ENCODE data around the gene TLR10.
"Not testable (repeated sequence)": the region's sequence is repeated elsewhere in the genome, so short reads cannot be mapped to it uniquely, and the experiment has no call there.

The TLR10 gene

GRCh38 chr4:38800366-38800765, 17.6 kb upstream of the TLR10 start:
- no peak for DNase-seq

GRCh38 chr4:38795087-38795486, 12.3 kb upstream of the TLR10 start:
- DNase-seq = no peak

- DNase-seq = no peak
Observed at GRCh38 chr4:38794051-38794450, 11.3 kb upstream of the TLR10 start.

GRCh38 chr4:38791010-38791409, 8.2 kb upstream of the TLR10 start:
- no peak for DNase-seq

DNA sequence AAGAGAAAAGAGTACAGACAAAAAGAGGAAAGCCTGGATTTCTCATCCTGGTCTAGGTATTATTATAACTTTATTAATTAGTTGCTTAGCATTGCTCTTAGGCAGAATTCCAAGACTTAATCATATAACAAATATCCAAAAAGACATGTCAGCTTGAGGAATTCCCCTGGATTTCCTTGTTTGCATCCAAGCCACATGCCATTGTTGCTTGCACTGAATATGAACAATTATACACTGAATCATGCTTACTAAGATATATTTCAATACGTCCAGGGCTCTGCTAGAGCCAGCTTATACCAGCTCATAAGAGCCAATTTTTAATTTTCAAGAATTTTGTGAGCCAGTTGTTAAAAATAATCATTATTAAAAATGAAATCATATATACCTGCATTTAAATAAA, 5.5 kb upstream of the TLR10 start:
- no peak for DNase-seq

- no peak for DNase-seq
Observed at GRCh38 chr4:38787693-38788092, 4.9 kb upstream of the TLR10 start.

- DNase-seq = no peak
Observed at GRCh38 chr4:38785901-38786402, 3.2 kb upstream of the TLR10 start.

- DNase-seq = no peak
Observed at GRCh38 chr4:38785041-38785790, 2.4 kb upstream of the TLR10 start.

DNA sequence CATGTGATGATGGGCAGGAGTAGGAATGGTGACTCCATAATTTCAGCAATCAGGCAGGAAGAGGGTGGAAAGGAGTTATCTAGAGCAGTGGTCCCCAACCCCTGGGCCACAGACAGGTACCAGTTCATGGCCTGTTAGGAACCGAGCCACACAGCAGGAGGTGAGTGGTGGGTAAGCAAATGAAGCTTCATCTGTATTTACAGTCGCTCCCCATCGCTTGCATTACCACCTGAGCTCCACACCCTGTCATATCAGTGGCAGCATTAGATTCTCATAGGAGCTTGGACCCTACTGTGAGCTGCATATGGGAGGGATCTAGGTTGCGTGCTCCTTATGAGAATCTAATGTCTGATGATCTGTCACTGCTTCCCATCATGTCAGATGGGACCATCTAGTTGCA, 1.4 kb upstream of the TLR10 start:
- no peak for DNase-seq

- no peak for DNase-seq
Observed at GRCh38 chr4:38783109-38783460, 295 bp upstream of the TLR10 start.

DNA sequence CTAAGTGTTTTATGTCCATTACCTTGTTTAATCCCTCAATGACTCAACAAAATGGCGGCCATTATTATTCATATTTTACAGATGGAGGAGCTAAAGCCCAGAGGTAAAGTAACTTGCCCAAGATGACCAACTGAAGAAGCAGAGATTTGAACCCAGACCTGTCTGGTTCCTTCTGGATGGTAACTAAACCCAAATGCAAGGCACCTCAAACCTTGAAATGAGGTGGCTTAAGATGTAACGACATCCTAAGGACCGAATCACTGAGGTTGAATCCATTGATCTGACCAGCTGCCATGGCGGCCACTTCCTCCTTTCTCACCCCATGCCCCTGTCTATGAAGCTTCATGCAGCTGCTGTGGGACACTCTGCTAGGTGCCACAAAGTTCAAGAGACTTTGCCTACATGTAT, 932 bp downstream of the TLR10 start:
- no peak for DNase-seq

DNA sequence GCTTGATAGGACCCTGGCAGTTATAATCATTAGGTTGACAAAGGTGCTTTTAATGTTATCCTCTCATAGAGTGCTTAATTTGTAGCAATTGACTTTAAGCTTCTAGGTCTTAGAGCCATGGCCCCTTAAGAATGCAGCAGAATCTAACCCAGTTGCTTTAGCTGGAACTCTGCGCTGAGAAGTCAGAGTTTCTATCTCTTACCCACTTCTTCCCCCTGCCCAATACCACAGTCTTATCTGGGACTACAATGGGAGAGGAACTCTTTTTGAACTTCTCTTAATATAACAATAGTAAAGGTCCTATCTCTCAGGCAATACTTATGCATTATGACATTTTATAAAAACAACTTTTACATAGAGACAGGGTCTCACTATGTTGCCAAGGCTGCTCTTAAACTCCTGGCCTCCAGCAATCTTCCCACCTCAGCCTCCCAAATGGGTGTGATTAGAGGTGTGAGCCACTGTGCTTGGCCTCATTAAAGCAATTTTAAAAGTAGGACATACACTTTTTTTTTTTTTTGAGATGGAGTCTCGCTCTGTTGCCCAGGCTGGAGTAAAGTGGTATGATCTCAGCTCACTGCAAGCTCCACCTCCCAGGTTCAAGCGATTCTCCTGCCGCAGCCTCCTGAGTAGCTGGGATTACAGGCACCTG, 1.8 kb downstream of the TLR10 start:
- no peak for DNase-seq

DNA sequence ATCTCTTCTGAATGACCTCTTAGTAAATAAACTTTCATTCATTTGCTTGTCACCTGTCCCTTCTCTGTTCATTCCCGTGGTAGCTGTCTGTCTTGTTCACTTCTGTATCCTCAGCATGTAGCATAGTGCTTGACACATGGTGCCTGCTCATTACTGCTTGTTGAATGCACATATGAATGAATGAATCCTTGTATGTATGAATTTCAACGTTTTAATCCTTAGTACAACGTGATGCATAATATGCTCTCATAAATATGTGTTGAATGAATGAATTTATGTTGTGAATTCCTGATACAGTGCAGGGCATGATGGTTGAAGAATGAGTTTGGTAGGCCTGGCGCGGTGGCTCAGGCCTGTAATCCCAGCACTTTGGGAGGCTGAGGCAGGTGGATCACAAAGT, 3.0 kb downstream of the TLR10 start:
- no peak for DNase-seq

- not testable (repeated sequence) for DNase-seq
Observed at GRCh38 chr4:38777925-38778324, 4.9 kb downstream of the TLR10 start.

- DNase-seq = no peak
Observed at GRCh38 chr4:38775326-38775725, 7.5 kb downstream of the TLR10 start.

GRCh38 chr4:38774181-38774955, 8.4 kb downstream of the TLR10 start:
- no peak for DNase-seq

DNA sequence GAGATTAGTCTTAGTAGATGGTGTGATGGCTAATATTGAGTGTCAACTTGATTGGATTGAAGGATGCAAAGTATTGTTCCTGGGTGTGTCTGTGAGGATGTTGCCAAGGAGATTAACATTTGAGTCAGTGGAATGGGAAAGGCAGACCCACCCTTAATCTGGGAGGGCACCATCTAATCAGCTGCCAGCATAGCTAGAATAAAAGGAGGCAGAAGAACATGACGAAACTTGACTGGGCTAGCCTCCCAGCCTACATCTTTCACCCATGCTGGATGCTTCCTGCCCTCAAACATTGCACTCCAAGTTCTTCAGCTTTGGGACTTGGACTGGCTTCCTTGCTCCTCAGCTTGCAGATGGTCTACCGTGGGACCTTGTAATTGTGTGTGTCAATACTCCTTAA, 12.5 kb downstream of the TLR10 start:
- not testable (repeated sequence) for DNase-seq

- DNase-seq = no peak
Observed at GRCh38 chr4:38769857-38770256, 12.9 kb downstream of the TLR10 start.

DNA sequence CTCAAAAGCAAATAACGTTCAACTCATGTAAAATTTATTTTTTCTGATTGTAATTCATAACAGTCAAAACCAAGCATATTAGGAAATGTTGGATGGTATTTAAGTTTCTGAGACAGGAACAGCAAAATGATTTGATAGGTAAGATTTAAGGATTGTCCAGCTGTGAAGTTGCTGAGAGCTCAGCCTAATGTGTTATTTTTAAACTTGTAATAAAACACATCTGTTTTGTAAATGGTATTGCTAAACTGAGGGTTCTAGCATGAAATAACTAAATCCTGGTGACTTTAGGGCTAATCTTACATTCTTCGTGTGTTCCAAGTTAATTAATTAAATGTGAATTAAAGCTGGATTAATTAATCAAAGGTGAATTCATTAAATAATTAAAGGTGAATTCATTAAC, 13.3 kb downstream of the TLR10 start:
- no peak for DNase-seq

DNA sequence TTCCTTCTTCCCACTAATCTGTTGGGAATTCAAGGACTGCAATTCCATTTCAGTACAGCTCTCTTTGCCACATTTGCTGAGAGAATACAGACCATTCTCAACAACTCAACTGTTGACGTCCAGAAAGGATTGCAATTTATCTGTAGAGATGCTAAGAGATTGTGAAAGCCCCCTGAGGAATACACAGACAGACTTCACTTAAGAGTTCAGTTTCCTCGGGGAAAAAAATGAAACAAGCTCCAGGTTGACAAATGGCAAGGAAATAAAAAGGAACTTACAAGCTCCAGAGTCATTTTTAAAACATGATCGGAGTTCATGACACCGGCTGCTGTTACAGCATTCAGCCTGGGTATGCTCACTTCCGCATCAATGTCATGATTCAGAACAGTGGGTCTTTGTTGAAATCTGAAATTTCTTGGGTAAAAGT, 13.8 kb downstream of the TLR10 start:
- no peak for DNase-seq

DNA sequence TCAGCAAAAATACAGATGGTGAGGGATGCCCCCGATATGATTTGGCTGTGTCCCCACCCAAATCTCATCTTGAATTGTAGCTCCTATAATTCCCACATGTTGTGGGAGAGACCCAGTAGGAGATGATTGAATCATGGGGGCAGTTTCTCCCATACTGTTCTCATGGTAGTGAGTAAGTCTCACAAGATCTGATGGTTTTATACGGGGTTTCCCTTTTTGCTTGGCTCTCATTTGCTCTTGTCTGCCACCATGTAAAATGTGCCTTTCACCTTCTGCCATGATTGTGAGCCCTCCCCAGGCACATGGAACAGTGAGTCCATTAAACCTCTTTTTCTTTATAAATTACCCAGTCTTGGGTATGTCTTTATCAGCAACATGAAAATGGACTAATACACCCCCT, 15.8 kb downstream of the TLR10 start:
- DNase-seq = not testable (repeated sequence)

DNA sequence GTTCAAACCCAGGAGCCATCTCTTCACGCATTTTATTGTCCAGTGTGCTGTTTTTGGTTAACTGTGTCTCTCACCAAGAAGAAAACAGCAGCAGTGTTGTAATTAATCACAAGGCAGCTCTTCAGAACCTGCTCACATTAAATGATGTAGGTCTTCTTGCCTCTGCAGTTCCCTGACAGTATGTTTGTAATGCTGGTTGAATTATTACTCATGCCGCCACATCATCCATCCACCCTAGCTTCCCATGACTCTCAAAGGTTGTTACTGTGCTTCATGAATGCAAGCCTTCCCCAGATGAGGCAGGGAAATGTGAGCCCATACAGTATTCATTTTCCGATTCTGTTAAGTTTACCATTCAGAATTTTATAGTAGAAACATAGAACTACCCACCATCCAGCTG, 17.4 kb downstream of the TLR10 start:
- DNase-seq = no peak

- no peak for DNase-seq
Observed at GRCh38 chr4:38764277-38764676, 18.5 kb downstream of the TLR10 start.

- no peak for DNase-seq
Observed at GRCh38 chr4:38762560-38762959, 20.2 kb downstream of the TLR10 start.

Measured in amniotic stem cell (primary cell).